SK-N-SH treated with all-trans-retinoic acid at 6 μM for 48 hours (cell line): ENCODE data around the gene TRPV4.

ENCODE experiments used
- ATAC-seq: fragments of 200-7000 bp; cut with Tn5 transposase; 3 replicates; pipeline ENCODE4 v1.9.1; 2020; ENCODE audit warnings: mild to moderate bottlenecking, moderate library complexity
- ARNTL ChIP-seq: fragments of 450-650 bp; formaldehyde crosslinking; IDR thresholded peaks from 2 replicates; pipeline ENCODE4 v1.5.0; 2020; ENCODE audit warnings: low read depth, mild to moderate bottlenecking, moderate library complexity, borderline replicate concordance
- BACH2 ChIP-seq: fragments of 250-450 bp; sonication (Bioruptor Pico); IDR thresholded peaks from 2 replicates; pipeline ENCODE4 v1.9.0; 2021; ENCODE audit warnings: mild to moderate bottlenecking, borderline replicate concordance
- CSDC2 ChIP-seq: fragments of 250-450 bp; sonication (Bioruptor Pico); IDR thresholded peaks from 2 replicates; pipeline ENCODE4 v1.5.0; 2020; ENCODE audit warnings: mild to moderate bottlenecking, moderate library complexity
- ESRRG ChIP-seq: fragments of 250-450 bp; sonication (Bioruptor Pico); IDR thresholded peaks from 2 replicates; pipeline ENCODE4 v1.6.1; 2021; ENCODE audit warnings: mild to moderate bottlenecking
- GLIS3 ChIP-seq: fragments of 250-450 bp; sonication (Bioruptor Pico); IDR thresholded peaks from 2 replicates; pipeline ENCODE4 v1.5.0; 2020; ENCODE audit warnings: mild to moderate bottlenecking, moderate library complexity
- ISL1 ChIP-seq: fragments of 250-450 bp; sonication (Bioruptor Pico); IDR thresholded peaks from 2 replicates; pipeline ENCODE4 v2.1.2; 2022; ENCODE audit warnings: mild to moderate bottlenecking, moderate library complexity
- OSR1 ChIP-seq: fragments of 250-450 bp; sonication (Bioruptor Pico); IDR thresholded peaks from 2 replicates; pipeline ENCODE4 v1.8.0; 2022; ENCODE audit warnings: moderate library complexity, mild to moderate bottlenecking, inconsistent platforms
- PPARA ChIP-seq: fragments of 250-450 bp; sonication (Bioruptor Pico); IDR thresholded peaks from 2 replicates; pipeline ENCODE4 v1.5.0; 2020; ENCODE audit warnings: mild to moderate bottlenecking, borderline replicate concordance
- SNAI2 ChIP-seq: fragments of 250-450 bp; sonication (Bioruptor Pico); IDR thresholded peaks from 2 replicates; pipeline ENCODE4 v1.5.0; 2020; ENCODE audit warnings: mild to moderate bottlenecking, moderate library complexity
- TOX ChIP-seq: fragments of 250-450 bp; sonication (Bioruptor Pico); IDR thresholded peaks from 2 replicates; pipeline ENCODE4 v1.8.0; 2021; ENCODE audit warnings: mild to moderate bottlenecking, moderate library complexity, borderline replicate concordance
- ZC3H10 ChIP-seq: fragments of 250-450 bp; sonication (Bioruptor Pico); IDR thresholded peaks from 2 replicates; pipeline ENCODE4 v1.5.1; 2021; ENCODE audit warnings: mild to moderate bottlenecking, moderate library complexity
- ZFP3 ChIP-seq: fragments of 250-450 bp; sonication (Bioruptor Pico); IDR thresholded peaks from 2 replicates; pipeline ENCODE4 v1.5.0; 2020; ENCODE audit warnings: mild to moderate bottlenecking, moderate library complexity
- ZNF565 ChIP-seq: fragments of 450-650 bp; formaldehyde crosslinking; conservative IDR thresholded peaks from 2 replicates; pipeline ENCODE4 v1.5.0; 2020; ENCODE audit warnings: low read depth, mild to moderate bottlenecking, moderate library complexity
- ZNF70 ChIP-seq: fragments of 450-650 bp; formaldehyde crosslinking; IDR thresholded peaks from 2 replicates; pipeline ENCODE4 v1.5.0; 2020; ENCODE audit warnings: mild to moderate bottlenecking, moderate library complexity
- ZNF8 ChIP-seq: fragments of 450-650 bp; formaldehyde crosslinking; IDR thresholded peaks from 2 replicates; pipeline ENCODE4 v1.5.0; 2020; ENCODE audit warnings: mild to moderate bottlenecking, moderate library complexity
- TF ChIP-seq, protein P1 (sequence below): fragments of 250-450 bp; sonication (Bioruptor Pico); IDR thresholded peaks from 2 replicates; pipeline ENCODE4 v1.8.0; 2021; ENCODE audit warnings: low read depth, mild to moderate bottlenecking, moderate library complexity, borderline replicate concordance
- TF ChIP-seq, protein P2 (sequence below): fragments of 250-450 bp; sonication (Bioruptor Pico); IDR thresholded peaks from 2 replicates; pipeline ENCODE4 v1.8.0; 2020; ENCODE audit warnings: mild to moderate bottlenecking, moderate library complexity, borderline replicate concordance
- TF ChIP-seq, protein P3 (sequence below): fragments of 250-450 bp; sonication (Bioruptor Pico); IDR thresholded peaks from 2 replicates; pipeline ENCODE4 v1.5.1; 2021; ENCODE audit warnings: mild to moderate bottlenecking, moderate library complexity
- TF ChIP-seq, protein P4 (sequence below): fragments of 250-450 bp; sonication (Bioruptor Pico); IDR thresholded peaks from 2 replicates; pipeline ENCODE4 v1.5.1; 2020; ENCODE audit warnings: low read depth, mild to moderate bottlenecking, moderate library complexity
- TF ChIP-seq, protein P5 (sequence below): fragments of 250-450 bp; sonication (Bioruptor Pico); IDR thresholded peaks from 2 replicates; pipeline ENCODE4 v1.5.0; 2020; ENCODE audit warnings: mild to moderate bottlenecking, moderate library complexity

Gene TRPV4

DNA sequence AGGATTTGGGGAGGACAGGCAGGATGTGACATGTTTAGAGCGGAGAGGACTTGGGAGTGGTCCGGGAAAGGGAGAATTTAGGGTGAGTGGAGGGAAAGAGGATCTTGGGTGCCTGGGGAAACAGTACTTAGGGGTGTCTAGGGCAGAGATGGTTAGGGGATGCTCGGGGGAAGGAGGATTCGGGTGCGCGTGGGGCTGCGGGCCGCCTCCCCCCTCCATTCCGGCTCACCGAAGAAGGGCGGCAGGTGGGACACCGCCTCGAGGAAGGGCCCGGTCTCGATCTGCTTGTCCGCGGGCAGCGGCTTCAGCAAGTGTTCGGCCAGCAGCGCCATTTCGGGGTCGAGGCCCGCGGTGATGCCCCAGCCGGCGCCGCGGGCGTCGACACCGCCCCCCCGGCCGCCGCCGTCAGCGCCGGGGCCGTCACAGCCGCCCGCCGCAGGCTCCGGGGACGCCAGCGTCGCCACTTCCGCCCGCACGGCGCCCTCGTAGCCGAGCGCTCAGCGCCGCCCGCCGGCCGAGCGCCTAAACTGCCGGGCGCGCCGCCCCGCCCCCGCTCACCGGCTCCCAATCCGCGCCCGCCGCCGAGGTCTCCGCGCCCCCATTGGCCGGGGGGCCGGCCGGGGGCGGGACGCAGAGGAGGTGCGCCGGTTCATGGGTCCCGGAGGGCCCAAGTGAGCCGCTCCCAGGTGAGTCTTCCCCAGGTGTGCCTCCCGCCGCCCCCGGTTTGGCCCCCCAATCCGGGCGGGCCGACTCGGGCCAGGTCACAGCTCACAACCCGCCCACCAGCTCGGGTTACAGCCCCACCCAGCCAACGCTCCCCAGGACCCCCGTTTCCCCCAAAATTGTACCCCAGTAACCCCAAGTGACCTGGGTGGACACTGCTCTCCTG is 47.1 kb upstream of the TRPV4 start, which contains the start of gene GLTP:
GLTP (minus strand) TSS at position 499 of the 889 bp plus-strand sequence; CDS start at position 332, 167 bp downstream.
- TF ChIP-seq, protein P1, sequence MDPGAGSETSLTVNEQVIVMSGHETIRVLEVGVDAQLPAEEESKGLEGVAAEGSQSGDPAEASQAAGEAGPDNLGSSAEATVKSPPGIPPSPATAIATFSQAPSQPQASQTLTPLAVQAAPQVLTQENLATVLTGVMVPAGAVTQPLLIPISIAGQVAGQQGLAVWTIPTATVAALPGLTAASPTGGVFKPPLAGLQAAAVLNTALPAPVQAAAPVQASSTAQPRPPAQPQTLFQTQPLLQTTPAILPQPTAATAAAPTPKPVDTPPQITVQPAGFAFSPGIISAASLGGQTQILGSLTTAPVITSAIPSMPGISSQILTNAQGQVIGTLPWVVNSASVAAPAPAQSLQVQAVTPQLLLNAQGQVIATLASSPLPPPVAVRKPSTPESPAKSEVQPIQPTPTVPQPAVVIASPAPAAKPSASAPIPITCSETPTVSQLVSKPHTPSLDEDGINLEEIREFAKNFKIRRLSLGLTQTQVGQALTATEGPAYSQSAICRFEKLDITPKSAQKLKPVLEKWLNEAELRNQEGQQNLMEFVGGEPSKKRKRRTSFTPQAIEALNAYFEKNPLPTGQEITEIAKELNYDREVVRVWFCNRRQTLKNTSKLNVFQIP (CRISPR knock-in tag), result no peak
- TF ChIP-seq PPARA (CRISPR knock-in tag), result no peak
- TF ChIP-seq ZNF565 (CRISPR knock-in tag), result no peak
- no peak for TF ChIP-seq ISL1 (CRISPR knock-in tag)
- TF ChIP-seq ZNF70 (CRISPR knock-in tag), result no peak
- TF ChIP-seq, protein P2, sequence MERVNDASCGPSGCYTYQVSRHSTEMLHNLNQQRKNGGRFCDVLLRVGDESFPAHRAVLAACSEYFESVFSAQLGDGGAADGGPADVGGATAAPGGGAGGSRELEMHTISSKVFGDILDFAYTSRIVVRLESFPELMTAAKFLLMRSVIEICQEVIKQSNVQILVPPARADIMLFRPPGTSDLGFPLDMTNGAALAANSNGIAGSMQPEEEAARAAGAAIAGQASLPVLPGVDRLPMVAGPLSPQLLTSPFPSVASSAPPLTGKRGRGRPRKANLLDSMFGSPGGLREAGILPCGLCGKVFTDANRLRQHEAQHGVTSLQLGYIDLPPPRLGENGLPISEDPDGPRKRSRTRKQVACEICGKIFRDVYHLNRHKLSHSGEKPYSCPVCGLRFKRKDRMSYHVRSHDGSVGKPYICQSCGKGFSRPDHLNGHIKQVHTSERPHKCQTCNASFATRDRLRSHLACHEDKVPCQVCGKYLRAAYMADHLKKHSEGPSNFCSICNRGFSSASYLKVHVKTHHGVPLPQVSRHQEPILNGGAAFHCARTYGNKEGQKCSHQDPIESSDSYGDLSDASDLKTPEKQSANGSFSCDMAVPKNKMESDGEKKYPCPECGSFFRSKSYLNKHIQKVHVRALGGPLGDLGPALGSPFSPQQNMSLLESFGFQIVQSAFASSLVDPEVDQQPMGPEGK (CRISPR knock-in tag), result no peak
- no peak for TF ChIP-seq ZNF8 (CRISPR knock-in tag)
- no peak for TF ChIP-seq TOX
- TF ChIP-seq ZC3H10 (CRISPR knock-in tag), result no peak
- TF ChIP-seq BACH2 (CRISPR knock-in tag), result no peak
- TF ChIP-seq OSR1 (CRISPR knock-in tag), result no peak
- TF ChIP-seq, protein P3, sequence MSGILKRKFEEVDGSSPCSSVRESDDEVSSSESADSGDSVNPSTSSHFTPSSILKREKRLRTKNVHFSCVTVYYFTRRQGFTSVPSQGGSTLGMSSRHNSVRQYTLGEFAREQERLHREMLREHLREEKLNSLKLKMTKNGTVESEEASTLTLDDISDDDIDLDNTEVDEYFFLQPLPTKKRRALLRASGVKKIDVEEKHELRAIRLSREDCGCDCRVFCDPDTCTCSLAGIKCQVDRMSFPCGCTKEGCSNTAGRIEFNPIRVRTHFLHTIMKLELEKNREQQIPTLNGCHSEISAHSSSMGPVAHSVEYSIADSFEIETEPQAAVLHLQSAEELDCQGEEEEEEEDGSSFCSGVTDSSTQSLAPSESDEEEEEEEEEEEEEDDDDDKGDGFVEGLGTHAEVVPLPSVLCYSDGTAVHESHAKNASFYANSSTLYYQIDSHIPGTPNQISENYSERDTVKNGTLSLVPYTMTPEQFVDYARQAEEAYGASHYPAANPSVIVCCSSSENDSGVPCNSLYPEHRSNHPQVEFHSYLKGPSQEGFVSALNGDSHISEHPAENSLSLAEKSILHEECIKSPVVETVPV (CRISPR knock-in tag), result no peak
- TF ChIP-seq, protein P4, sequence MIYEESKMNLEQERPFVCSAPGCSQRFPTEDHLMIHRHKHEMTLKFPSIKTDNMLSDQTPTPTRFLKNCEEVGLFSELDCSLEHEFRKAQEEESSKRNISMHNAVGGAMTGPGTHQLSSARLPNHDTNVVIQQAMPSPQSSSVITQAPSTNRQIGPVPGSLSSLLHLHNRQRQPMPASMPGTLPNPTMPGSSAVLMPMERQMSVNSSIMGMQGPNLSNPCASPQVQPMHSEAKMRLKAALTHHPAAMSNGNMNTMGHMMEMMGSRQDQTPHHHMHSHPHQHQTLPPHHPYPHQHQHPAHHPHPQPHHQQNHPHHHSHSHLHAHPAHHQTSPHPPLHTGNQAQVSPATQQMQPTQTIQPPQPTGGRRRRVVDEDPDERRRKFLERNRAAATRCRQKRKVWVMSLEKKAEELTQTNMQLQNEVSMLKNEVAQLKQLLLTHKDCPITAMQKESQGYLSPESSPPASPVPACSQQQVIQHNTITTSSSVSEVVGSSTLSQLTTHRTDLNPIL, result no peak
- TF ChIP-seq GLIS3 (CRISPR knock-in tag), result no peak
- no peak for TF ChIP-seq CSDC2
- no peak for TF ChIP-seq ZFP3
- TF ChIP-seq, protein P5, sequence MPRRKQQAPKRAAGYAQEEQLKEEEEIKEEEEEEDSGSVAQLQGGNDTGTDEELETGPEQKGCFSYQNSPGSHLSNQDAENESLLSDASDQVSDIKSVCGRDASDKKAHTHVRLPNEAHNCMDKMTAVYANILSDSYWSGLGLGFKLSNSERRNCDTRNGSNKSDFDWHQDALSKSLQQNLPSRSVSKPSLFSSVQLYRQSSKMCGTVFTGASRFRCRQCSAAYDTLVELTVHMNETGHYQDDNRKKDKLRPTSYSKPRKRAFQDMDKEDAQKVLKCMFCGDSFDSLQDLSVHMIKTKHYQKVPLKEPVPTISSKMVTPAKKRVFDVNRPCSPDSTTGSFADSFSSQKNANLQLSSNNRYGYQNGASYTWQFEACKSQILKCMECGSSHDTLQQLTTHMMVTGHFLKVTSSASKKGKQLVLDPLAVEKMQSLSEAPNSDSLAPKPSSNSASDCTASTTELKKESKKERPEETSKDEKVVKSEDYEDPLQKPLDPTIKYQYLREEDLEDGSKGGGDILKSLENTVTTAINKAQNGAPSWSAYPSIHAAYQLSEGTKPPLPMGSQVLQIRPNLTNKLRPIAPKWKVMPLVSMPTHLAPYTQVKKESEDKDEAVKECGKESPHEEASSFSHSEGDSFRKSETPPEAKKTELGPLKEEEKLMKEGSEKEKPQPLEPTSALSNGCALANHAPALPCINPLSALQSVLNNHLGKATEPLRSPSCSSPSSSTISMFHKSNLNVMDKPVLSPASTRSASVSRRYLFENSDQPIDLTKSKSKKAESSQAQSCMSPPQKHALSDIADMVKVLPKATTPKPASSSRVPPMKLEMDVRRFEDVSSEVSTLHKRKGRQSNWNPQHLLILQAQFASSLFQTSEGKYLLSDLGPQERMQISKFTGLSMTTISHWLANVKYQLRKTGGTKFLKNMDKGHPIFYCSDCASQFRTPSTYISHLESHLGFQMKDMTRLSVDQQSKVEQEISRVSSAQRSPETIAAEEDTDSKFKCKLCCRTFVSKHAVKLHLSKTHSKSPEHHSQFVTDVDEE, result no peak
- TF ChIP-seq ARNTL (CRISPR knock-in tag), result no peak
- TF ChIP-seq ESRRG, result no peak
- peak; percentile 93 for ATAC-seq

DNA sequence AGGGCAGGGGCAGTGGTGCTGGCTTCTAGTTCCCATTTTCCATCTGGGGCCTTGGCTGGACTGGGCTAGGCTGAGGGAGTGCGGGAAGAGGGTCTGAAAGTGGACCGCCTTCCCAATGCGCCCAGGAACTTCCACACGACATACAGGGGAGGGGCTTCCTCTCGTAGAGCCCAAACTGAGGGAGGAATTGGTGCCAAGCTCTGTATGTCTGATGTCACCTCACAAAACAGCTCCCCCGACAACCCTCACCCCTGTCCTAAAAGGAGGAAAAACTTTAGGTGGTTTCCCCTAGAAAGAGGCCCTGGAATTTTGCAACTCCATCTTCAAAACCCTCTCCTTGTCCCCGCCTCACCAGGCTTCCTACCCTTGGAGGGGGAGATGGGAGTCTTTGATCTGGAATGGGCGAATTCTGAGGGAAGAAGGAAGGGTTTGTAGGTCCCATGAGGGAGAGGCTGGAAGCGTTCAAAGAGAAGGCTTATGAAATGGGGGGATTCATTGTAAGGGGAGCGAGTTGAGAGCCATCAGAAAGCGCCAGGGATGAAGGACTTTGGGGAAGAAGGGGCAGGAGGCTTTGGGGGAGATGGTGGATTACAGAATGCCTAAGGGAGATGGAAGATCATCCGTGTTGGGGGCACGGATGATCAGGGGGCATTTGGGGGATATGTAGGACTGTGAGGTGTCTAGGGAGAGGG is 46.3 kb upstream of the TRPV4 start:
- TF ChIP-seq GLIS3 (CRISPR knock-in tag) (no peak), ZC3H10 (CRISPR knock-in tag) (no peak), ZNF8 (CRISPR knock-in tag) (no peak), ZFP3 (no peak), TOX (no peak), CSDC2 (no peak), SNAI2 (CRISPR knock-in tag) (no peak), BACH2 (CRISPR knock-in tag) (no peak), ESRRG (no peak)
- TF ChIP-seq, protein P5, result no peak
- TF ChIP-seq, protein P1 (CRISPR knock-in tag), result no peak
- peak; percentile 23; the same call in 2 of the 3 replicates for ATAC-seq
